ENCODE data around the gene KRTAP4-1. TPM values are rescaled to one million over a fixed set of nuclear protein-coding genes. Genes with fewer than 3 reads are reported as not detected.
"Not testable (repeated sequence)": the region's sequence is repeated elsewhere in the genome, so short reads cannot be mapped to it uniquely, and the experiment has no call there.

Gene KRTAP4-1
- total RNA-seq, 1 donor from 2014 or later, result 3.6 TPM

DNA sequence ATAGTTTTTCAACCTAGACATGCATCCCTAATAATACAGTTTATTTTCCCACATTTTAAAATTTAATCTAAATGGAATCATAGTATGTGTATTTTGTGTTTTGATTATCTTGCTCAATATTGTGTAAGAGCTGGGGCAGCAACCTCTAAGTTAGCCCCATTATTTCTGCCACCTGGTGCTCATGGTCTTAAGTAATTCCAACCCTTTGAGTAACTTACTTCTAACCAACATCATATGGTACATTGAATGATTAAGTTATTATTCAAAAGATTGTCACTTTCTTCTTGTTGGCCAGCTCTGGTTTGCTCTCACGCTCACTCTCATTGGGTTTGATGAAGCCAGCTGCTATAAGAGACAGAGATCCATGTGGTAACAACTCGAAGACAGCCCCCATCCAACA is 12.8 kb downstream of the KRTAP4-1 start:
- no peak for DNase-seq

DNA sequence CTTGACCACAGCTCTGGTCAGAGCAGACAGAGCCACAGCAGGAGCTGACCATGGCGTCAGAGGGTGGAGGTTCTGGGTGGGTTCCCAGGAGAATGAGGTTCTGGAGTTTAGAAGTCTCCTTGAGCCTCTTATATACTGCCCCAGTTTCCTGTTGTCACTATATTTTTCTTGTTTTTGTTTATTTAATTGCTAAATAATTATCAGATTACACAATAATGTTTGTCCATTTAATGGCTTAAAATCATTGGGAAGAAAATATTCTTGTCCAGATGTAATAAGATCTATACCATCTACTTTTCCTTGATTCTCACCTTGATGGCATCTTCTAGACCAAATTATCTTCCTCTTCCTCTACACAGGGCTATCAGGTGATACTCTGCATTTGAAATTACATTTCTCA is 16.6 kb downstream of the KRTAP4-1 start, which contains the start of gene KRTAP4-3:
Gene KRTAP4-3 (minus strand): TSS at position 101 of the 400 bp plus-strand sequence. CDS start 49 bp downstream, at position 52.
- no peak for DNase-seq

DNA sequence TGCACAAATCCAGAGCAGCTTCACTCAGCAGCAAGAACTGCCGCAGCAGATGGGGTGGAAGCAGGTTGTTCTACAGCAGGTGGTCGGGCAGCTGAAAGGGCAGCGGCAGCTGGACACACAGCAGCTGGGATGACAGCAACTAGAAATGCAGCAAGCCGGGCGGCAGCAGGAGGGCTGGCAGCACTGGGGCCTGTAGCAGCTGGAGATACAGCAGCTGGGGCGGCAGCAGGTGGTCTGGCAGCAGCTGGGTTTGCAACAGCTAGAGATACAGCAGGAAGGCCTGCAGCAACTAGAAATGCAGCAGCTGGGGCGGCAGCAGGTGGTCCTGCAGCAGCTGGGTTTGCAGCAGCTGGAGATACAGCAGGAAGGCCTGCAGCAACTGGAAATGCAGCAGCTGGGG is 17.1 kb downstream of the KRTAP4-1 start:
- DNase-seq, result no peak

- no peak for DNase-seq
These were observed 20.9 kb downstream of the KRTAP4-1 start for GRCh38 chr17:41163828-41164227.

GRCh38 chr17:41160648-41161047 is 24.1 kb downstream of the KRTAP4-1 start, which contains the start of gene KRTAP4-4:
Gene KRTAP4-4, minus strand, starts transcription at chr17:41160748. Its CDS starts 57 bp downstream, at chr17:41160691.
- DNase-seq, result no peak

- not testable (repeated sequence) for DNase-seq
These were observed 24.5 kb downstream of the KRTAP4-1 start for GRCh38 chr17:41160190-41160589.

DNA sequence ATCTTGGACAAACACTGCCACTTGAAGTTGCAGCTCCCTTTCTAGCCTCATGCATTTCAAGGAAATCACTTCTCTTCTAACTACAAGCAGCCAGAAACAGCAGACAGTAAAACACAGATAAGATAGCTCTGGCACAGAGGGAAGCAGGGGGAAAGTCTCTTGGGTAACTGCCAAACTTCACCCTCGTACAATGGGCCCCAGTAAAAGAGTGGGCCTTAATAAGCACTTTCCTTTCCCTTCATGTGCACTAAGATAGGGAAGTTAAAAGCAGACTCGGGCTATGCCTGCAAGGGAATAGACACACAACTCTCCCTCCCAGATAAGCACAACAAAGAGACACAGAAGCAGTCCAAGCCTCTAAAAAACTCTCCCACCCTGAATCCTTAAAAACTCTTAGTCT is 30.9 kb downstream of the KRTAP4-1 start:
- no peak for DNase-seq

- no peak for DNase-seq
These were observed 33.2 kb downstream of the KRTAP4-1 start for GRCh38 chr17:41151525-41151924.

GRCh38 chr17:41150026-41150425 is 34.7 kb downstream of the KRTAP4-1 start:
- DNase-seq, result no peak

DNA sequence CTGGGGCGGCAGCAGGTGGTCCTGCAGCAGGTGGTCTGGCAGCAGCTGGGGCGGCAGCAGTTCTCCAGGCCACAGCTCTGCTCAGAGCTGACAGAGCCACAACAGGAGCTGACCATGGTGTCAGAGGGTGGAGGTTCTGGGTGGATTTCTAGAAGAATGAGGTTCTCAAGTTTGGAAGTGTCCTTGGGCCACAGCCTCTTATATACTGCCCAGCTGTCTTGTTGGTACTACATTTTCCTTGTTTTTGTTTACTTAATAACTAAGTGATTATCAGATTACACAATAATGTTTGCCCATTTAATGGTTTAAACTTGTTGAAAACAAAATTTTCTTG is 35.1 kb downstream of the KRTAP4-1 start, which contains the start of gene KRTAP4-5:
Gene KRTAP4-5 (minus strand): TSS at position 174 of the 334 bp plus-strand sequence. CDS start 58 bp downstream, at position 116.
- DNase-seq, result no peak

- DNase-seq, result not testable (repeated sequence)
These were observed 35.6 kb downstream of the KRTAP4-1 start for GRCh38 chr17:41148971-41149651.

DNA sequence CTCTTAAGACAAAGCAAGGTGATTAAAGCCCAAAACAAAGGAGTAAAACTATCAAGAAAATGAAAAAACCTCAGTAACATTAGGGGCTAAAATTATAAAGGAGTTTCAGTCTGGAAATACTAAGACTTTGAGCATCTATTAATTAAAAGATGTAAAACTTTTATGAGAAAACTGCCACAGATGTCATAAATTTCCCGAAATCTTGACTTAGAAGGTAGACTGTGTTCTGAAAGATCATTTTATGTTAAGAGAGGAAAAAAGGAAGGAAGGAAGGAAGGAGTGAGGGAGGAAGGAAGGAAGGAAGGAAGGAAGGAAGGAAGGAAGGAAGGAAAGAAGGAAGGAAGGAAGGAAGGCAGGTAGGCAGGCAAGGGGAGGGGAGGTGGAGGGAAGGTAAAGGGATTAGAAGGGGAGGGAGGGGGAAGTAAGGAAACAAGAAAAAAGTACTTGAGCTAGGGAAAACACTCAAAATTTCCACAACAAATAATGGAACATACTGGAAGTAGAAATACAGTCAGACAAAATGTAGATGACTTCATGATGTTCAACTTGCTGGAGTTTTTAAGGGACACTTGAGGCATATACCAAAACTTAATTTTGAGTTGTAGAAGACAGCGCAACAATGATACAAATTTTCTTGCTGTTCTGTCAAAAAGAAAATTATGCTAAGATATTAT is 37.0 kb downstream of the KRTAP4-1 start:
- DNase-seq, result no peak

GRCh38 chr17:41145261-41145660 is 39.5 kb downstream of the KRTAP4-1 start:
- no peak for DNase-seq

DNA sequence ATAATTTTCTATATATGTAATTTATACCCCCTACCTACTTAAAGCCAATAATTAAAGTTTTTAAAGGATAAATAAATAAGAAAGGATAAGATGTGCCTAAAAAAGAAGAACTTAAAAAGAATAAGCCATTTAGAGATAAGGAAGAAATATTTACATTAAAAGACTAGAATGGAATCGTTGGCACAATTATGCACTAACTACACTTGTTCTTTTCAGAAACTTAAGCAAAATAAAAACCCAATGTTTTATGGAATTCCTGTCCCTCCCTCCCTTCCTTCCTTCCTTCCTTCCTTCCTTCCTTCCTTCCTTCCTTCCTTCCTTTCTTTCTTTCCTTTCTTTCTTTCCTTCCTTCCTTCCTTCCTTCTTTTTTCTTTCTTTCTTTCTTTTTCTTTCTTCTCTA is 39.9 kb downstream of the KRTAP4-1 start:
- no peak for DNase-seq

- no peak for DNase-seq
These were observed 43.4 kb downstream of the KRTAP4-1 start for GRCh38 chr17:41141361-41141760.

DNA sequence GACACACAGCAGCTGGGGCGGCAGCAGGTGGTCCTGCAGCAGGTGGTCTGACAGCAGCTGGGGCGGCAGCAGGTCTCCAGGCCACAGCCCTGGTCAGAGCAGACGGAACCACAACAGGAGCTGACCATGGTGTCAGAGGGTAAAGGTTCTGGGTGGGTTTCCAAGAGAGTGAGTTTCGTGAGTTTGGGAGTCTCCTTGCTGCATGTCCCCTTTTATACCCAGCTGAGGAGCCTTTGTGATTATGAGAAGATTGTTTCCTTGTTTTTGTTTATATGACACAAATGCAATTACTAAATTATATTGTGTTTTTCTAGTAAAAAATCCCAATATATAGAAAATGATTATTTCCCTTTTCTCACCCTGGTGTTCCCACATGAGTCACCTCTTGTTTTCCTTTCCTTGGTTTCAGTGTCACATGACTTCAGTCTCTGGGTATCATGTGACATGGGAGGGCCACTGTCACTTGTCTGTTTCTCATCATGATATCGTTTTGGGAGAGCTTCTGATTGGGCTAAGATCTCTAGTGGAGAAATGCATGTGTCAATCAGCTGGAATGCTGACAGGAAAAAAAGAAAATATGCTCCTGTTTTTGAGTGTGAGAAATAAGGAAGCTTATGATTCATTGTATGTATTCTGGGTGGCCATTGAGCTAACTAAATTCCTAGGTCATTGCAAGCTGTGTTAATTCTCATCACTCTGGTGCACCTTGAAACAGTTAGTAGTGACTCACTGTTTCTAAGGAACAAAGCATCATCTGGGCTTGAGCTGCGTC is 44.2 kb downstream of the KRTAP4-1 start, which contains the start of gene KRTAP4-6:
Gene KRTAP4-6 (minus strand): TSS at position 185 of the 772 bp plus-strand sequence. CDS start 57 bp downstream, at position 128.
- DNase-seq, result no peak

- not testable (repeated sequence) for DNase-seq
These were observed 44.8 kb downstream of the KRTAP4-1 start for GRCh38 chr17:41139865-41140264.

Small RNAs within 50 kb of the gene (small RNA-seq; reads per million reads assigned to genes)
- gene KRTAP4-17P (ENCODE audit: low replicate concordance), result not detected

Other genes with a start within 250 kb of the KRTAP4-1 start
- gene KRT23, start 247.3 kb downstream of the KRTAP4-1 start, total RNA-seq, result 107 TPM
- gene KRT39, start 218.0 kb downstream of the KRTAP4-1 start, total RNA-seq, result 6.4 TPM
- gene KRT40, start 200.6 kb downstream of the KRTAP4-1 start, total RNA-seq, result 7.7 TPM
- gene KRTAP3-3, start 190.7 kb downstream of the KRTAP4-1 start, total RNA-seq, result 1.5 TPM
- gene KRTAP3-2, start 185.0 kb downstream of the KRTAP4-1 start, total RNA-seq, result 2.3 TPM
- 5.3 TPM for gene KRTAP3-1, start 175.8 kb downstream of the KRTAP4-1 start, total RNA-seq
- gene KRTAP1-5, start 157.7 kb downstream of the KRTAP4-1 start, total RNA-seq, result 14.1 TPM
- not detected for gene KRTAP1-4, start 154.7 kb downstream of the KRTAP4-1 start, total RNA-seq
- gene KRTAP1-3, start 150.0 kb downstream of the KRTAP4-1 start, total RNA-seq, result 12.2 TPM
- gene KRTAP1-1, start 143.5 kb downstream of the KRTAP4-1 start, total RNA-seq, result 7.5 TPM
- gene KRTAP2-1, start 137.6 kb downstream of the KRTAP4-1 start, total RNA-seq, result 3.4 TPM
- gene KRTAP2-2, start 129.7 kb downstream of the KRTAP4-1 start, total RNA-seq, result 6.5 TPM
- 0.30 TPM for gene KRTAP2-3, start 124.8 kb downstream of the KRTAP4-1 start, total RNA-seq
- 3.3 TPM for gene KRTAP2-4, start 119.0 kb downstream of the KRTAP4-1 start, total RNA-seq
- gene KRTAP4-7, start 100.8 kb downstream of the KRTAP4-1 start, total RNA-seq, result 11.4 TPM
- gene KRTAP4-8, start 86.8 kb downstream of the KRTAP4-1 start, total RNA-seq, result 3.1 TPM
- not detected for gene KRTAP4-16, start 82.7 kb downstream of the KRTAP4-1 start, total RNA-seq
- 5.2 TPM for gene KRTAP4-9, start 79.5 kb downstream of the KRTAP4-1 start, total RNA-seq
- gene KRTAP4-11, start 66.5 kb downstream of the KRTAP4-1 start, total RNA-seq, result 0.79 TPM
- gene KRTAP4-12, start 60.7 kb downstream of the KRTAP4-1 start, total RNA-seq, result 0.89 TPM
- gene KRTAP4-6, start 44.4 kb downstream of the KRTAP4-1 start, total RNA-seq, result 4.0 TPM
- gene KRTAP4-5, start 35.1 kb downstream of the KRTAP4-1 start, total RNA-seq, result 1.3 TPM
- 2.2 TPM for gene KRTAP4-4, start 24.2 kb downstream of the KRTAP4-1 start, total RNA-seq
- 2.0 TPM for gene KRTAP4-3, start 16.7 kb downstream of the KRTAP4-1 start, total RNA-seq
- gene KRTAP4-2, start 6.7 kb downstream of the KRTAP4-1 start, total RNA-seq, result 1.1 TPM
- not detected for gene KRTAP9-1, start 5.0 kb upstream of the KRTAP4-1 start, total RNA-seq
- 6.3 TPM for gene KRTAP9-2, start 41.7 kb upstream of the KRTAP4-1 start, total RNA-seq
- gene KRTAP9-3, start 47.5 kb upstream of the KRTAP4-1 start, total RNA-seq, result 7.3 TPM
- 8.5 TPM for gene KRTAP9-8, start 53.1 kb upstream of the KRTAP4-1 start, total RNA-seq
- 6.5 TPM for gene KRTAP9-4, start 64.8 kb upstream of the KRTAP4-1 start, total RNA-seq
- 2.6 TPM for gene KRTAP9-9, start 70.5 kb upstream of the KRTAP4-1 start, total RNA-seq
- not detected for gene KRTAP9-6, start 80.5 kb upstream of the KRTAP4-1 start, total RNA-seq
- not detected for gene KRTAP9-7, start 90.8 kb upstream of the KRTAP4-1 start, total RNA-seq
- gene KRTAP29-1, start 117.9 kb upstream of the KRTAP4-1 start, total RNA-seq, result 0.39 TPM
- gene KRTAP16-1, start 124.4 kb upstream of the KRTAP4-1 start, total RNA-seq, result 4.5 TPM
- gene KRTAP17-1, start 130.8 kb upstream of the KRTAP4-1 start, total RNA-seq, result 7.9 TPM
- gene KRT33A, start 165.9 kb upstream of the KRTAP4-1 start, total RNA-seq, result 22.0 TPM
- gene KRT33B, start 184.9 kb upstream of the KRTAP4-1 start, total RNA-seq, result 7.7 TPM
- 19.5 TPM for gene KRT34, start 197.4 kb upstream of the KRTAP4-1 start, total RNA-seq
- gene KRT31, start 212.7 kb upstream of the KRTAP4-1 start, total RNA-seq, result 52.1 TPM
- 0.99 TPM for gene KRT37, start 239.7 kb upstream of the KRTAP4-1 start, total RNA-seq